Psoas muscle (tissue), 8 donors: ENCODE measurements around the gene CARD14. TPM values are rescaled to one million over a fixed set of nuclear protein-coding genes. Genes with fewer than 3 reads are reported as not detected.
"Not testable (repeated sequence)": the region's sequence is repeated elsewhere in the genome, so short reads cannot be mapped to it uniquely, and the experiment has no call there.

ENCODE experiments used
- ATAC-seq, 4 donors: fragments of 200-7000 bp; cut with Tn5 transposase; one replicate each; pipeline ENCODE4 v1.9.1; 2020; ENCODE audit warnings: moderate library complexity in 3 of 4, mild to moderate bottlenecking in 2 of 4
- DNase-seq, 2 donors: peaks; one replicate each; pipeline ENCODE4 v3.0.0-alpha.2; 2020
- H3K27ac ChIP-seq: fragments of 200-600 bp; one replicate; pipeline ENCODE4 v1.8.0; 2022
- H3K27me3 ChIP-seq, 3 donors: fragments of 200-600 bp in 1 of 3; one replicate each; pipeline versions ENCODE4 v1.6.1 to v1.8.0; 2013 to 2022; ENCODE audit warnings: low read length in 2 of 3, mild to moderate bottlenecking in 2 of 3, moderate library complexity in 1 of 3; ENCODE audit not compliant: insufficient read depth in 3 of 3
- H3K36me3 ChIP-seq, 2 donors: fragments of 200-600 bp in 1 of 2; one replicate each; pipeline versions ENCODE4 v1.6.1 to v1.8.0; 2013 to 2022; ENCODE audit warnings: low read depth in 1 of 2, mild to moderate bottlenecking in 1 of 2, moderate library complexity in 1 of 2; ENCODE audit not compliant: insufficient read depth in 1 of 2
- H3K4me1 ChIP-seq: fragments of 200-600 bp; one replicate; pipeline ENCODE4 v1.8.0; 2022
- H3K4me3 ChIP-seq: fragments of 200-600 bp; one replicate; pipeline ENCODE4 v1.8.0; 2022; ENCODE audit warnings: mild to moderate bottlenecking
- H3K9me3 ChIP-seq: fragments of 200-600 bp; one replicate; pipeline ENCODE4 v1.8.0; 2022
- WGBS, 3 donors: extraction: QIAGEN DNeasy Blood & Tissue Kit; methylation state at CpG; one replicate each; pipeline versions ENCODE4 v1.1.6 to v1.1.7; 2013; 5-methylcytosine and 5-hydroxymethylcytosine counted together
- intact Hi-C, 2 donors: fragments of 100-400 bp; cut with DNase I; formaldehyde crosslinking; loops; one replicate each; pipeline versions ENCODE4 v1.11.0 to v1.14.2; 2022
- polyA plus RNA-seq, 3 donors: library from polyadenylated mRNA; stranded (reverse); fragments of 200-250 nt; gene quantifications; one replicate each; pipeline ENCODE4 v1.2.3, GENCODE V29; 2013
- total RNA-seq, 4 donors: library from RNA; stranded (reverse); fragmentation: NEBNext Ultra II Directional in 2 of 4; extraction: Animal tissue kit (Norgen Biotek cat#: 25700) in 2 of 4; gene quantifications; one replicate each; pipeline versions ENCODE4 v1.2.1 to v1.2.4, GENCODE V29; 2021 to 2023
- TF ChIP-seq, protein P1 (sequence below): fragments of 200-600 bp; IDR thresholded peaks from one replicate; pipeline ENCODE4 v1.8.0; 2022; ENCODE audit warnings: antibody characterized with exemption
- donor health status: healthy with polysubstance abuse.
- donor health status: DM: no; HTN: no; CAD: no; lungs with moderate emphysema.
- donor health status: Bipolar disorder and iron deficiency.
- donor health status: healthy.
- donor health status: DM: yes; HTN: yes; CAD: no.
- donor health status: DM: no; HTN: no; CAD: no.
- donor health status: DM: no; HTN: no; CAD: no.
- donor health status: DM: yes; HTN: yes; CAD: no.

CARD14 gene
- total and polyA plus RNA-seq, 7 donors = 0.05 to 0.32 (median 0.06) TPM; not detected in 4

- H3K27me3 ChIP-seq = no peaks in the 10 kb centered on the region
- no peak for DNase-seq
- H3K4me1 ChIP-seq = peaks cover 3% of the 10 kb centered on the region
- no peaks in the 10 kb centered on the region for H3K9me3 ChIP-seq
- 67 to 76% (median 72%) methylated on average over 3 of the region's 3 CpGs for WGBS, 3 donors
- TF ChIP-seq, protein P1, sequence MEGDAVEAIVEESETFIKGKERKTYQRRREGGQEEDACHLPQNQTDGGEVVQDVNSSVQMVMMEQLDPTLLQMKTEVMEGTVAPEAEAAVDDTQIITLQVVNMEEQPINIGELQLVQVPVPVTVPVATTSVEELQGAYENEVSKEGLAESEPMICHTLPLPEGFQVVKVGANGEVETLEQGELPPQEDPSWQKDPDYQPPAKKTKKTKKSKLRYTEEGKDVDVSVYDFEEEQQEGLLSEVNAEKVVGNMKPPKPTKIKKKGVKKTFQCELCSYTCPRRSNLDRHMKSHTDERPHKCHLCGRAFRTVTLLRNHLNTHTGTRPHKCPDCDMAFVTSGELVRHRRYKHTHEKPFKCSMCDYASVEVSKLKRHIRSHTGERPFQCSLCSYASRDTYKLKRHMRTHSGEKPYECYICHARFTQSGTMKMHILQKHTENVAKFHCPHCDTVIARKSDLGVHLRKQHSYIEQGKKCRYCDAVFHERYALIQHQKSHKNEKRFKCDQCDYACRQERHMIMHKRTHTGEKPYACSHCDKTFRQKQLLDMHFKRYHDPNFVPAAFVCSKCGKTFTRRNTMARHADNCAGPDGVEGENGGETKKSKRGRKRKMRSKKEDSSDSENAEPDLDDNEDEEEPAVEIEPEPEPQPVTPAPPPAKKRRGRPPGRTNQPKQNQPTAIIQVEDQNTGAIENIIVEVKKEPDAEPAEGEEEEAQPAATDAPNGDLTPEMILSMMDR = no peak
- H3K4me3 ChIP-seq = no peak overlapping the region
- intact Hi-C loops = loop anchor here in 1 of 2 donors (5.0 kb wide), 1 partner anchor 109 kb away; the partner anchor contains the start of gene RNF213
- H3K36me3 ChIP-seq = peaks cover 0 to 4% of the 10 kb centered on the region in 2 donors
- H3K27ac ChIP-seq = no peak overlapping the region
- ATAC-seq = no peak
Observed at GRCh38 chr17:80153004-80153403, 16.8 kb upstream of the CARD14 start.

DNA sequence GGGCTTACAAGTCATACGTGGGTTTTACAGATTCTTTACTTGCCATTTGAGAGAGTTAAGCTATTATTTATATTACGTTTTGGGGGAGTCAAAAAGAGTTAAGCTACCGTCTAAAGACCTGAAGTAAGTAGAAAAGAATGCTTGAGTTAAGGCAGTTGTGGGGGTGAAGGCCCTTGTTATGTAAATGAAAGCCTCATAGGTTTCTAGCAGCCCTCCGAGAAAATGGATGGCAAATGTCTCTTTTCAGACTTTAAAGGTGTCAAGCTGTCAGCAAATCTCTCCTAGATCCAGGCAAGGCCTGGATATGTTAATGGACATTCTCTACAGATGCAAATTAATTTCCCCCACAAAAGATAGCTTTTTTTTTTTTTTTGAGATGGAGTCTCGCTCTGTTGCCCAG, 15.7 kb upstream of the CARD14 start:
- Histone ChIP-seq H3K27ac (no peak overlapping the region), H3K27me3 (no peaks in the 10 kb centered on the region), H3K9me3 (no peaks in the 10 kb centered on the region), H3K36me3 (peaks cover 0 to 4% of the 10 kb centered on the region in 2 donors), H3K4me3 (no peak overlapping the region), H3K4me1 (no peaks in the 10 kb centered on the region)
- ATAC-seq (no peak), DNase-seq (no peak)
- intact Hi-C loops = loop anchor here (2.0 to 5.0 kb wide), 2 partner anchors 95 to 108 kb away; partner anchors contain the start of gene RNF213 (in 1 of the 2)
- TF ChIP-seq, protein P1 = no peak
- 75 to 79% (median 76%) methylated on average over 4 to 5 of the region's 5 CpGs for WGBS, 3 donors

- not testable (repeated sequence) for DNase-seq, H3K27me3 ChIP-seq, H3K27ac ChIP-seq, H3K4me1 ChIP-seq, H3K4me3 ChIP-seq, ATAC-seq, H3K36me3 ChIP-seq, H3K9me3 ChIP-seq
- intact Hi-C loops = loop anchor here in 1 of 2 donors (2.0 kb wide), 1 partner anchor 93 kb away; no protein-coding TSS in a partner anchor
- 30 to 48% (median 37%) methylated on average over 2 of the region's 2 CpGs for WGBS, 3 donors
Observed at GRCh38 chr17:80155600-80155999, 14.2 kb upstream of the CARD14 start.

- Histone ChIP-seq H3K27me3 (no peaks in the 10 kb centered on the region), H3K4me1 (no peaks in the 10 kb centered on the region), H3K27ac (no peak overlapping the region), H3K36me3 (no peaks in the 10 kb centered on the region), H3K4me3 (no peak overlapping the region), H3K9me3 (no peaks in the 10 kb centered on the region)
- TF ChIP-seq, protein P1 = no peak
- ATAC-seq = no peak
- 68 to 77% (median 76%) methylated on average over 2 of the region's 2 CpGs for WGBS, 3 donors
- intact Hi-C loops = no loop called here
- DNase-seq = no peak
Observed at GRCh38 chr17:80158846-80159245, 11.0 kb upstream of the CARD14 start.

DNA sequence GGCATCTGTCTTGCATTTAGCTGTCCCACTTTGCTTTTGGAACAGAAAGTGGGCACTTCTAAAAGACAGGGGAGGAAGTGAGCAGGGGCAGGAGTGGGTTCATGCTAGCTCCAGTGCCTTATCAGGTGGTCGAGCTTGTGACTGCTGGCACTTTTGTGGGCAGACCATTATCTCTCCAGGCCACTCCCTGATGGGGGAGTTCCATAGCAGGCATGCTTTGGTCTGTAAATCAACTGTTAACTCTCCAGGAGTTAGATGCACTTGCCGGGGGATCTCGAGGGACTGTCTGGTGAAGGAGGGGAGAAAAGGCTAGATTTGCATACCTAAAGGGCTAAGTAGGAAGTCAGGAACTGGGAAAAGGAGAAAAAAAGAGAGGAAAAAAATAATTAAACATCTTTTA, 9.3 kb upstream of the CARD14 start:
- WGBS, 3 donors = 36 to 40% (median 37%) methylated on average over 3 of the region's 3 CpGs
- intact Hi-C loops = no loop called here
- TF ChIP-seq, protein P1 = no peak
- Histone ChIP-seq H3K27me3 (no peaks in the 10 kb centered on the region), H3K36me3 (no peaks in the 10 kb centered on the region), H3K4me1 (no peaks in the 10 kb centered on the region), H3K9me3 (no peaks in the 10 kb centered on the region), H3K4me3 (no peak overlapping the region), H3K27ac (no peak overlapping the region)
- DNase-seq (no peak), ATAC-seq (no peak)
